Effector CD8-positive, alpha-beta T cell (primary cell): ENCODE measurements around the gene PPP1R12C.
"Not testable (repeated sequence)": the region's sequence is repeated elsewhere in the genome, so short reads cannot be mapped to it uniquely, and the experiment has no call there.

Experiments
- DNase-seq: peaks from one replicate; lab custom pipeline; 2025; lab: John Stamatoyannopoulos, UW
- total RNA-seq, 4 experiments: gene quantifications; one replicate each; lab custom pipeline; 2026; lab: John Stamatoyannopoulos, UW

Gene PPP1R12C
- total RNA-seq: 147 to 202 (median 176) reads per million in 4 experiments

DNA sequence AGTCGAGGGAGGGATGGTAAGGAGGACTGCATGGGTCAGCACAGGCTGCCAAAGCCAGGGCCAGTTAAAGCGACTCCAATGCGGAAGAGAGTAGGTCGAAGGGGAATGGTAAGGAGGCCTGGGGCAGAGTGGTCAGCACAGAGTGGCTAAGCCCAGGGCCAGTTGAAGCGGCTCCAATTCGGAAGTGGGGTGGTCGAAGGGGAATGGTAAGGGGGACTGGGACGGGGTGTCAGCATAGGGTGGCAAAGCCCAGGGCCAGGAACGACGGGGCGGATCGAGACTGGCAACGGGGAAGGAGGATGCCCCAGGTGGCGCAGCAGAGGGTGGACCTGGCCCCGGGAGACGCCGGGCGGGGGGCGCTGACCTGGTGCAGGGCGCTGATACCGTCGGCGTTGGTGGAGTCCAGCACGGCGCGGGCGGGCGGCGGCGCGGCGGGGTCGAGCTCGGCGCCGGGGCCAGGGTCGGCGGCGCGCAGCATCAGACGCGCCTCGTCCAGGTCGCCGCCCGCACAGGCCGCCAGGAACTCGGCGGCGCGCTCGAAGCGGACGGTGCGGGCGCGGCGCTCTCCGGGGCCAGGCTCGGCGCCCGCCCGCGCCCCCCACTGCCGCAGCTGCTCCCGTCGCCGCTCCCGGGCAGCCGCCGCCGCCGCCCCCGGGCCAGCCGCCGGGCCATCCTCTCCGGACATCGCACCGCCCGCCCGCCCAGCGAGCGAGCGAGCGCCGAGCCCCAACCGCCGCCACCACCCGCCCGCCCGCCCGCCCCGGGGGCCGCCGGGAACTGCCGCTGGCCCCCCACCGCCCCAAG is at the start of gene PPP1R12C:
TSS of gene PPP1R12C (minus strand) at position 779 of the 804 bp plus-strand sequence. CDS start at position 685, 94 bp downstream.
- DNase-seq: peak; percentile 8

DNA sequence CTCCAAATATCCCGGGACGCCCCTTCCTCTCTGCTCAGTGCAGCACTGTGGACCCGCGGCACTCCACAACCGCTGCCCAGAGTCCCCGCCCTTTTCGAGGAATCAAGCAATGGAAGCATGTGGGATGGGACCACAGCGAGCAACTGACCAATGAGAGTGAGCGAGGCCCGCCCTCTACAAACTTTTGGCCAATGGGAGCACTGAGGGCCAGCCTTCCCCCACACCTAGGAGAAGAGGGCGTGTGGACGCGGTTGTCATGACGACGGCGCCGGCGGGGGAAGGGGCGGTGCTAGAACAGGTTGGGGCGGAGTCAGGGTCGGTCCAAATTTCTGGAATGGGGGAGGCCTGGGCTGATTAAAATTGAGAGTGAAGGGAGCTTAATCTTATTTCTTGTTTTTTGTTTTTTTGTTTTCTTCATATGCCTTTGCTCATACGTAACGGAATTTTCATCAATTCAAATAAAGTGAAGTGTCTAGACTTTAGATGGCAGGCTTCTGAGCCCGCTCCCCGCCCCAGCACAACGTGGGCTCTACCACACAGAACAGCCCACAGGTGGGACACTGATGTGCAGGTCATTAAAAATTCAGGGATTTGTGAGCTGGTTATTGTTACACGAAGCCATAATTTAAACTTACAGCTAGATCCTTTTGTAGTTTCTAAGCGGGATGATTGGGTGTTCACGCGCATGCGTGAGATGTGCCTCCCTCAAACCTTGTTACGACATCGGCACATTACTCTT is 49.3 kb upstream of the PPP1R12C start, which contains the start of gene DNAAF3:
TSS of gene DNAAF3 (minus strand) at position 84 of the 739 bp plus-strand sequence. CDS start 200 bp downstream, outside the sequence.
- peak; percentile 21 for DNase-seq

DNA sequence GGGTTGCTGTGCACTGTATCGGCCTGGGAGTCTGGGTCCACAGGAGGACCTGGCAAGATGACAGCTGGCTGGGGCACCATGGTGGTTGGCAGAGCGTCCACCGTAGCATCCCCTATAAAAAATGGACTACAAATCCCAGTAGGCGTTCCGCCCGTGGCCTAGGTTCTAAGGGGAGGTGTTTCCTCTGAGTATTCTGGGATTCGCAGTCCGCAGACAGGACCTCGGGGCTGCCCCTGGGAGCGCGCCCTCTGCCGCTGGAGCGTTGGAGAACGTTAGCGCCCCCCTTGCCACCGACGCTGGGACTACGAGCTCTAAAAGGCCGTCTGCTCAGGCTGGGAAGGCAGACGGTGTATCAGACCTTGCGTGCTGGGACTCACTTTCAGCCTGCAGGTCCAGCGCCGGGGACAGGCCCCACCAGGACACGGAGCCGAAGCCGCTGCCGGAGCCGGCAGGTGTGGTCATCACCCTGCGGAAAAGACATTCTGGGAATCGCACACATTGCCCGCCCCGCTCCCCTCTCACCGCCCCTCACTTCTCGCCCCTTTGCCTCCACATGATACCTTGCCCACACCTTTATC is 48.6 kb upstream of the PPP1R12C start:
- DNase-seq: no peak

DNA sequence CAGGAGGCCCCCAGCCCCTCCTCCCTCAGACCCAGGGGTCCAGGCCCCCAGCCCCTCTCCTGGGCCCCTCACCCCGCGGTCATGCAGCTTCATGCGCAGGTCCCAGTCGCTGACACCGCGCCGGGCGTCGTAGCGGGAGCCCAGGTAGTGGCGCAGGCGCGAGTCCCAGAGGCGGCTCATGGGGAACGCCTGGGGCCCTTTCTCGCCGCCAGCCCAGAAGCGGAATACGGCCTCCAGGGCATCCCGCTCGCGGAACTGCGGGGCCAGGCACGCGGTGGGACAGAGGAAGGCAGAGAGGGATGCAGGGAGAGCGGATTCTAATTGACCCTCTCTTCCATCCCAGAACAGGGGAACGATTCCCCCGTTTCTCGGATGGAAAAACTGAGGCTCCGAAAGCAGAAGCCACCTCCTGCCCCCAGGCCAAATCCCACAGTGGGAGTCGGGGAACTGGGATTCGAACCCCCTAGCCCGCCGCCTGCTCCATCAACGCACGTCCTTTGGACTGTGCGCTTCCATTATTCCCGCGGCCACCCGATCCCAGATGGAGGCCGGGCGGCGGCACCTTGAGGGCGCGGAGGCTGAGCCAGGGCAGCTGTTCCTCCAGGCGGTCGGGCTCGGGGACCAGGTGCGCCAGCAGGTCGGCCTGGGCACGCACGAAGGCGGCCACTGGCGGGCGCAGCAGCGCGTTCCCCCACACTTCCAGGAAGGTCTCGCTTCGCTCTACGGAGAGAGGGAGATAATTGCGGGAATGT is 44.3 kb upstream of the PPP1R12C start:
- DNase-seq: no peak

DNA sequence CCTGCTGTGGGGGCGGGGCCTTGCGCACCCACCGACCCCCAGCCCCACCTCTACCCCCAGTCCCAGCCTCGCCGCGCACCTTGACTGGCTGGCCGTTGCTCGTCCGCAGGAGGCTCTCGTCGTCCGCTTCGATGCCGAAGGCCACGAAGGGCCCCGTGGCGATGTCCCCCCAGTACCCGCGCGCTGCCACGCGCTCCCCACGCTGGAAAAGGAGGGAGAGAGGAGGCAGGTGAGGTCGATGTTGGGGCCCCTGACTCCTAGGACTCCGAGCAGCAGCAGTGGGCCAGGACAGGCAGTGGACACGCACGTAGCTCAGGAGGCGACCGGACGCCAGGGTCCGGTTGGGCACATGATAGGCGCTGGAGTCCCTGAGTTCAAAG is 43.5 kb upstream of the PPP1R12C start:
- no peak for DNase-seq

DNA sequence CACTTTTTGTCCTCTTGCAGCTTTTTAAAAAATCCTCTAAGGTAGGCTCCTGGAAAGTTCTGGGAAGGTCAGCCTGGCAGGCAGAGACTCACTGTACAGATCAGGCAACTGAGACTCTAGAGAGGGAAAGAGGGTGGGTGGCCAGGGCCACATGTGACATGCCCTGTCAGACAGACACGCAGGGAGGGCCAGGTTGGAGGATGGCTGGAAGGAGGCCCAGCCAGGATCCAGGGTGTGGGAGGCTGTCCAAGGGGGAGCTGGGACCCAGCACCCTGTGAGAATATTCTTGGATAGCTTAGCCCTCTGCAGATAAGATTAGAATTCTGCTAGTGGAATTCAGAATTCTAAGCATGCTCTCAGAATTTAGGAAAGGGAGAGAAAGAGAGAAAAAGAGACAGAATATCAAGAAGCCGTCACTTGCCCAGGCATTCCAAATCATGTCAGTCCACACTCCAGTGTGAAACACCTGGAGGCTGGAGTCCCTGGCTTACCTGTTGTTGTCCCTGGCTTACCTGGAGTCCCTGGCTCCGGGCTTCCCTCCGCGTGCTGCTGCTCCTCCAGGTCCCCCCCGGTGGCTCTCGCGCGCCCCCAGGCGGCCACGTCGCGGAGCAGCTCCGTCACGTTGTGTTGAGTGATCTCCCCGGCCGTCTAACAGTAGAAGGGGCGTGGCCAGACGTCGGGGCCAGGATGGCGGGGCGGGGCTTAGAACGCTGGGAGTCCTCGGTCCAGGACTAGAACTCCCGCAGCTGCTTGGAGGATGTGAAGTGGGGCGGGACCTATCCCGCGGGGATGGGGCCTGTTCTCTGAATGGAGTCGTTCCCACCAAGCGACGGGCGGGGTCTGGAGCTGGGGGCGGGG is 42.9 kb upstream of the PPP1R12C start:
- DNase-seq: peak; percentile 82

DNA sequence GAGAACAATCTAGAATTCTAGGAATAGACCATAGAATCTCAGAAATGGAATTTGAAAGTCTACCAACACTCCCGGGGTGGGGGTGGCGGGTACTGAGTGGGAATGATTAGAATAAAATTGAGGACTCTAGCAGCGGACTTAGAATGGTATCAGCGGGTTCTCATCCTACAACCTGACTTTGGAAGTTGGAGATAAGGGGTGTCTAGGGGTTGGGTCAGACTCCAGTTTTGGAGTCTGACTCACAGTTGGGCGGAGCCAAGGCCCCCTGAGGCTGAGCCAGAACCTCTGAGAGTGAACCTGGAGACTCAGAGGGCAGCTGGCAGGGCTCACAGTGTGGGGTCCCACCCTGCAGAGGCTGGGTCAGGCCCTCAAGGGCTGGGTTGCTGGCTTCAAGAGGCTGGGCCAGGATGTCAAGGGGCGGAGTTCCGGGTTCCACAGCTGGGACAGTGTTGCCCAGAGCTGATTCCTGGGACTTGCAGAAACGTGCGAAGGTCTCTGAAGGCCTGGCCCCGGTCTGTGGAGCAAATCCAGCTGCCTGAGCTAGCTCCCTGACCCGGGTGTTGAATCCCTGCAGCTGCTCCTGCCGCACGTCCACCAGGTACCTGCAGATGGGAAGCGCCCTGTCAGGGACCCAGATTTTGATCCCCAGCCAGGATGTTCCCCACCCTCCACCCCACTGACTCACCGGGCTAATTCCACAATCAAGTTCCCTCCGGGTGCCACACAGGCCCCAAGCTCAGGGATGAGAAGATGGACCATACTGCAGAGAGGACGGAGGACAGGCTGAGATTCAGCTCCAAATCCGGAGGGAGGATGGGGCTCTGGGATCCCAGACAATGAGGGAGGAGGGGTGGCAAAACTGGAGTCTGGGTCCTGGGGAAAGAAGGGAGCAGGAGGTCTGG is 41.7 kb upstream of the PPP1R12C start:
- no peak for DNase-seq

DNA sequence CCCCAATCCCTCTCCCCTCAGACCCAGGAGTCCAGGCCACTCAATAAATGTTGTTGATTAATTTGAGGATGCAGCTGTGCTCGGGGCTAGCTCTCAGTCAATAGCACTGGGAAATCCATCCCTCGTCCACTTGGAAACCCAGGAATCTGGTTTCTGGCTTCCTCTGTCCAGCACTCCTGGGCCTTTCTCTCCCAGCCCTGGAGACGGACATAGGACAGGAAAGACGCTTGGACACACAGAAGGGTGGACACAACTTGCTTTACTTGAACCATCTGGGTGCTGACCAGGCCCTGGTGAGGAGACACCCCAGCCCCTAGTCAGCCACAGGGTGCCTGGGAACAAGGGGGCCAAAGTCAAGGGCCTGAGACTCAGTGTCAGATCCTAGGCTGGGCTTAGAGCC is 41.0 kb upstream of the PPP1R12C start:
- DNase-seq: no peak

DNA sequence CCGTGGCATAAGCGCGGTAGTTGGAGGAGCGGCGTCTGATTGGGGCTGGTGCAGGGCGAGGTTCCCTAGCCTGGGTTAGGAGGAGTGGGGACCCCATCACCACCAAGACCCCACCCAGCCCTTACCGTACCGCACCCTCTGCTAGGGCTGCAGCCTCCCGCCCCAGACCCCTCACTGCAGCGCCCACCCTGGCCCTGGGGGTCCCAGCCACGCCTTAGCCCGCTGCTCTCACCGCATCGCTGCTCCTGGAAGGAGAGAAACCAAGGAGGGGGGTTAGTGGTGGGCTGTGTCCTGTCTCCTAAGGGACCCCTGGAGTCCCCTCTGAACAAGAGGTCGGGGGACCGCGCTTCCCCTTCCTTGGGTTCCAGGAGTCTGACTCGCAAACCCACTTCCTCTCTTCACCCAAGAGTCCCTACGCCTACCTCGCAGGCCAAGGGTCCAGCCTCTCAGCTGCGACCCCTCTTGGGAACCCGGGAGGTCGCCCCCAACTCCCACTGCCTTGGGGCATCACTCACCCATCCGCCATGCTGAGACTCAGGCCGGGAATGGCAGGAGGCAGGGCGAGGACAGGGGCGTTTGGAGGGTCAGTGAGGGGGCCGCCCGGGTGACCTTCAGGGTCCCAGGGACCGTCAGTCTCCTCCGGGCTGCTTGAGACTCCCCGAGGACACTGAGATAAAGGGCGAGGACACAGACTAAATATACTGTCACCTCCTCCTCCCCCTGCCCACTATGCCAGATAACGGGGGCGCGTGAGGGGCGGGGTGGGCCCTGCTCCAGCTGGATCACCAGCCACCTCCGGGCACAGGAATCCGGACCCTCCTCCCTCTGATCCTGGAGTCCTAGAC is 39.8 kb upstream of the PPP1R12C start, which contains the start of gene TNNI3:
TSS of gene TNNI3 (minus strand) at position 669 of the 845 bp plus-strand sequence. CDS start at position 526, 143 bp downstream.
- DNase-seq: no peak

DNA sequence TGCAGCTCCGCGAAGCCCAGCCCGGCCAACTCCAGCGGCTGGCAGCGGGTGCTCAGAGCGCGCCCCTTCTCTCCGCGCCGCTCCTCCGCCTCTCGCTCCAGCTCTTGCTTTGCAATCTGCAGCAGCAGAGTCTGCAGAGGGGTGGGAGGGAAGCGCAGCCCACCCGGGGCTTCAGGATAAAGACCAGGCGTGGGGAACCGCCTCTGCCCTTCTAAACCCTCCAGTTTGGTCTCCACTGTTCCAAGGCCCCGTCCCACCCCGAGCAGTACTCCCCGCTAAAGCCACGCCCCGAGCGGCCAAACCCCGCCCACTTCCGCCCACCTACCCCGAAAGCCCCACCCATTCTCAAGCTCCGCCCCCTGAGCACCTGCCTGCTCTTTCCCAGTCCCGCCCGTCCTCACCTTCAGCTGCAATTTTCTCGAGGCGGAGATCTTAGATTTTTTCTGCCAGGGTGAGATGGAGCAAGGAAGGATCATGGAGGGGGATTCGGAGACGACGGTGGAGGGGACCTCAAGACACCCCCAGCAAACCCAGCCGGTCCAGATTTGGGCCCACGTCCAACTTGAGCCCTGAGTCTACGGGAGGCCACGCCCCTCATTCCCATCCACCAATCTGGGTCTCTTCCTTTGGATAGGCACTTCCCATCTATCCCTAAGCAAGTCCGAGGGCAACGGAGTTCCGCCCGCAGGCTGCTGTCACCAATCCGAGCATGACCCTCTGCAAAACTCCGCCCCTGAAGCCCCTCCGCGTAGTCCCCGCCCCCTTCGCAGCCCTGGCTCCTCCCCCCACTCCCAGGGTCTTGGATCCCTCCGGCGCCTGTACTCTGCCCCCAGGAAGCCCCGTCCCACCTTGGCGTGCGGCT is 39.0 kb upstream of the PPP1R12C start:
- DNase-seq: peak; percentile 9

DNA sequence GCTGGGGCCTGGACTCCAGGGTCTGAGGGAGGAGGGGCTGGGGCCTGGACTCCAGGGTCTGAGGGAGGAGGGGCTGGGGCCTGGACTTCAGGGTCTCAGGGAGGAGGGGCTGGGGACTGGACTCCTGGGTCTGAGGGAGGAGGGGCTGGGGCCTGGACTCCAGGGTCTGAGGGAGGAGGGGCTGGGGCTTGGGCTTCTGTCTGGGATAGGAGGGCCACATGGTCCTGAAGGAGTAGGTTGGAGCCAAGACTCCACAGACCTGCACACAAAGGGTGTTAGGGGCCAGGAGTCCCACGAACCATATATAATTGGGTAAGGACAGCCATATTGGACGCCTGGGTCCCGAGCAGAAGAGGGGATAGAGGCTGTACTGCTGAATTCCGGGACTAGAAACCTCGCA is 38.3 kb upstream of the PPP1R12C start:
- not testable (repeated sequence) for DNase-seq

DNA sequence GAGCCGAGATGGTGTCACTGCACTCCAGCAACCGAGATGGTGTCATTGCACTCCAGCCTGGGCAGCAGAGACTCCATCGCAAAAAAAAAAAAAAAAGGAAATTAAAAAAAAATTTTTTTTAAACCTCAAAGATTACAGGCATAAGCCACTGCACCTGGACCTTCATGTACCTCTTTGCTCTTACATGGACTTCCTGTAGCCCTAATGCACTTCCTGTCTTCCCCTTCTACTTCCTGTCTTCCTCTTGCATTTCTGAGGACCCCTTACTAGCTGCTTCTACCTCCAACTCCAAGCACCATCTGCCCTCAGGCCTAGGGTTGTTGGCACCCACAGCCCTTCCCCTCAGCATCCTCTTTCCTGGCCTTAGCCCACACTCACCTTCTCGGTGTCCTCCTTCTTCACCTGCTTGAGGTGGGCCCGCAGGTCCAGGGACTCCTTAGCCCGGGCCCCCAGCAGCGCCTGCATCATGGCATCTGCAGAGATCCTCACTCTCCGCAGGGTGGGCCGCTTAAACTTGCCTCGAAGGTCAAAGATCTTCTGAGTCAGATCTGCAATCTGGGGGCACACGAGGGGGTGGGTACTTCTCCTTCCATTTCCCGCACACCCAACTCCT is 36.3 kb upstream of the PPP1R12C start:
- DNase-seq: no peak

DNA sequence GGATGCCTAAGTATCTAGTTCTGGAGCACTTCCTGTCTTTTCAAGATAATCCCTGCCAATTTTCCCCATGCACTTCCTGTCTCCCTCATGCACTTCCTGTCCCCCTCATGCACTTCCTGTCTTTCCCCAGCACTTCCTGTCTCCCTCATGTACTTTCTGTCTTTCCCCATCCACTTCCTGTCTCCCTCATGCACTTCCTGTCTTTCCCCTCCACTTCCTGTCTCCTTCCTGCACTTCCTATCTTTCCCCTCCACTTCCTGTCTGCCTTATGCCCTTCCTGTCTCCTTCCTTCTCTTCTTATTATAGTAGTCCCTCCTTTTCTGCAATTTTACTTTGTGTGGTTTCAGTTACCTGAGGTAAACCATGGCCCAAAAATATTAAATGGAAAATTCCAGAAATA is 34.6 kb upstream of the PPP1R12C start:
- no peak for DNase-seq

DNA sequence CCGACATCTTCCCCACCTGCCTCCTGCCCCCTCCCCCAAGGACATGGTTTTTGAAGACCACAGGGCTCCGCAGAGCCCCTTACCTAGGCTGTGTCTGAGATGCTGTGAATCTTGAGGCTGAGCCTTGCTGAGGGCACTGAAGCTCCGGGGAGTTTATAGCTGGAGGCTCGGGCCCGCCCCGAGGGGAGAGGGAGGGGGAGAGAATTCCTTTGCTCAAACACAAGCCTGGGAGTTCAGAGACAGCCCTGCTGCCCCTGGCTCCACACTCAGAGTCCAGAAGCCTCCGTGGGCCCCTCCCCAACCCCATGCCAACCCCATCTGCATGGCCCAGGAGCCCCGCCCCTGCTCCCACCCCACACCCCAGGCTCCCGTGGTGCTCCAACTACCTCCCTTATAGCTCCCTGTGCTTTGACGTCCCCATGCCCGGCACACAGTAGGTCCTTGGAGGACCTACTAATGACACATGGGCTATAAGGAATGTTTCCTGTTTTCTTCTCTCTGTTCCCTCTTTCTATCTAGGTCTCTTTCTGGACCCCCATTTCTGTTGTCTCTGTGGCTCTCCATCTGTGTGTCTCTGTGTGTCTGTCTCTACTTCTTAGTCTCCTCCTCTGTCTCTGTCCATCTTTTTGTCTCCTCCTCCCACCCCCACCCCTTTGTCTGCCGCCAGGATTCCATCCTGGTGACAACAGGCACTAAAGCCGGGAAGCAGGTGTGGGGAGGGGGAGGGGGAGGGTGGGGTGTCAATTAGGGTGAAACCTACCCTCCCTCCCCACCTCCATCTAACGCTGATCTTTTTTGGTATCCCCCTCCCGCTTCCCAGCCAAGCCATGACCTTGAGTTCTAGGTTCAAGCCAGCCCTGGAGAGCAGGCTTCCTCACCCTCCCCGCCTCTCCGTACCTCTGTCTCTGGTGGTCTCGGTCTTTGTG is 31.9 kb upstream of the PPP1R12C start, which contains the start of gene TNNT1:
TSS of gene TNNT1 (minus strand) at position 129 of the 926 bp plus-strand sequence. CDS start 2,049 bp downstream, outside the sequence.
- DNase-seq: no peak

DNA sequence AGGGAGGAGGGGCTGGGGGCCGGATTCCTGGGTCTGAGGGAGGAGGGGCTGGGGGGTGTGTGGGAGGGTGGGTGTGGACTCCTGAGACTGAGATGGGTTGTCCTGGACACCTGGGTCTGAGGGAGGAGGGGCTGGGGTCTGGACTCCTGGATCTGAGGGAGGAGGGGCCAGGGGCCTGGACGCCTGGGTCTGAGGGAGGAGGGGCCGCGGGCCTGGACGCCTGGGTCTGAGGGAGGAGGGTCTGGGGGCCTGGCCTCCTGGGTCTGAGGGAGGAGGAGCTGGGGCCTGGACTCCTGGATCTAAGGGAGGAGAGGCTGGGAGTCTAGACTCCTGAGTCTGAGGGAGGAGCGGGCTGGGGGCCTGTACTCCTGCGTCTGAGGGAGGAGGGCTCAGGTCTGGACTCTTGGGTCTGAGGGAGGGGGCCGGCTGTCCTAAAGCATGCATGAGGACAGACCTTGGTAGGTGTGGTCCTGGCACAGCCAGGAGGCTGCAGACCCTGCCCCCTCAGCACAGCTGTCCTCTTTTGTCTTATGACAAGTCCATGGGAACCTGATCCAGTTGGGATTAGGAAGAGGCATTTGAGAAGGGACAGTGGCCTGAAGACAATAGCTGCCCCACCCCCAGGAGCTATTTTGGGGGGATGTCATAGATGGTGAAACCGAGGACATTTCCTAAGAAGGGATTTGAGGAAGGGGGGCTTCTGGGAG is 30.3 kb upstream of the PPP1R12C start:
- no peak for DNase-seq
